Astrocyte of the cerebellum (primary cell): ENCODE data around the gene TEKT5.

Experiments used
- DNase-seq: peaks from one replicate; pipeline ENCODE4 v3.0.0-alpha.2; 2011; ENCODE audit warnings: low read depth
- H3K4me3 ChIP-seq: 2 replicates; pipeline ENCODE4 v1.5.1; 2011; ENCODE audit warnings: mild to moderate bottlenecking, low read depth, low read length, moderate library complexity
- CTCF ChIP-seq: IDR thresholded peaks from 2 replicates; pipeline ENCODE4 v1.5.1; 2012; ENCODE audit warnings: low read length, low read depth, moderate library complexity, mild to moderate bottlenecking; ENCODE audit errors: missing control alignments
- in situ Hi-C: cut with HindIII; loops from 2 replicates; pipeline ENCODE4 v1.10.0; 2017; ENCODE audit warnings: low sequenced_read_pairs

Gene TEKT5

GRCh38 chr16:10580883-10581247 is 113.9 kb downstream of the TEKT5 start:
- no peak for DNase-seq
- in situ Hi-C loops = no loop called here
- peak overlapping the region; percentile 89 for H3K4me3 ChIP-seq
- no peak for TF ChIP-seq CTCF

DNA sequence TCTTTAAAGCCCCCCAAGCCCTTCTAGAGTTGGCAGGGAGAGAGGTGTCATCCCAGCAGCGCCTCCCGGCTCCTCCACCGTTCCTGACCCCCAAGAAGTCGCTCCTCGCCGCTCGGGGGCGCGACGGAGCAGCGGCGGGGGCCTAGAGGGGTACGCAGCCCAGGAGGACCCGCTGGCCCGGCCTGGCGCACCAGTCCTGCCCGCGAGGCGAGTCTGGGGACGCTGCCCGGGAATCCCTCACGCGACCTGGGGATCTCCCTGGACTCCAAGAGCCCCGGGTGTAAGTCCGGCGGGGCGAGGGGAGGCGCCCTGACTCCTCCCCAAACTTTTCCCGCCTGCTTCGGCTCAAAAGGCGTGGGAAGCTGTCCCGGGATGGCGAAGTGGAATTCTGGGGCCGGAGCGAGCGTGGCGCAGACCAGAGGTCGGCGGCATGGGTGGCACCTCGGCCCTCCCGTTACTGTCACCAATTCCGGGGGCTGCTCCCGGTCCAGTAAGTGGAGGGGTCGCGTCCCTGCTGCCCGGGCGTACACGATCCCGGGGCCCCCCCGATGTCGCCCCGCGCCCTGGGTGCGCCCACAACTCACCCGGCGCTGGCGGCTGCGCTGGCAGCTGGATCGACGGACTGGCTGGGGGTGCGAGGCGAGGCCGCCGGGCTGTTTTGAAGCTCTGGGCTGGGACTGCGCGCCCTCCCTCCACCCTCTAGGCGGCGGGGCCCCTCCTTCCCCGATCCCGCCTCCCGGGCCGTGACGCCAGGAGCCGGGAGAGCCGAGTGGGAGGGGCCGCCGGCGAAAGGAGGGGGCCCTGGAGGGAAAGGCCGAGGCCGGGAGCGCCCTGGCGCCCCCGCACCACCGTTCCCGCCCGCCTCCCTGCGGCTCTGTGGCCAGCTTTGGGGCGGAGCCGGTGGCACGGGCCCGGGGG is 114.5 kb downstream of the TEKT5 start, which contains the start of gene EMP2:
TSS of gene EMP2 (minus strand) at position 634 of the 918 bp plus-strand sequence. CDS start 32,981 bp downstream, outside the sequence.
- in situ Hi-C loops = no loop called here
- H3K4me3 ChIP-seq = peak within 1 kb of the TSS; percentile 89
- DNase-seq = no peak
- TF ChIP-seq CTCF = peak; percentile 71

GRCh38 chr16:10579575-10579964 is 115.2 kb downstream of the TEKT5 start:
- in situ Hi-C loops = no loop called here
- TF ChIP-seq CTCF = no peak
- DNase-seq = no peak
- H3K4me3 ChIP-seq = peak overlapping the region; percentile 89

- in situ Hi-C loops = no loop called here
- TF ChIP-seq CTCF = no peak
- no peak for DNase-seq
- no peak overlapping the region for H3K4me3 ChIP-seq
Measured at GRCh38 chr16:10578474-10579316, 116.0 kb downstream of the TEKT5 start.
